Measurements from ENCODE around the gene HLA-DRA.

DNA sequence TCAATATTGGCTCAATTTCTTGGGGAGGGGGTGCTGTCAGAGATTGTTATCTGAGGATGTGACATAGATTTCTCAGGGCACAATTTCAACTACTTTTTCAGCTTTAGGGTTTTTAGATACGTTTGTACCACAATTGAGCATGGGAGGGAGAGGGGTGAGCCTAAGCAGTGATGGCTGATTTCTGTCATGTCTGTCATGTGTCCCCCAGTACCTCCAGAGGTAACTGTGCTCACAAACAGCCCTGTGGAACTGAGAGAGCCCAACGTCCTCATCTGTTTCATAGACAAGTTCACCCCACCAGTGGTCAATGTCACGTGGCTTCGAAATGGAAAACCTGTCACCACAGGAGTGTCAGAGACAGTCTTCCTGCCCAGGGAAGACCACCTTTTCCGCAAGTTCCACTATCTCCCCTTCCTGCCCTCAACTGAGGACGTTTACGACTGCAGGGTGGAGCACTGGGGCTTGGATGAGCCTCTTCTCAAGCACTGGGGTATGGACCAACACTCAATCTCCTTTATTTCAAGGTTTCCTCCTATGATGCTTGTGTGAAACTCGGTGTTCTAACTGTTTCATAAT is 3.4 kb downstream of the HLA-DRA start:
- TF ChIP-seq, protein P1, sequence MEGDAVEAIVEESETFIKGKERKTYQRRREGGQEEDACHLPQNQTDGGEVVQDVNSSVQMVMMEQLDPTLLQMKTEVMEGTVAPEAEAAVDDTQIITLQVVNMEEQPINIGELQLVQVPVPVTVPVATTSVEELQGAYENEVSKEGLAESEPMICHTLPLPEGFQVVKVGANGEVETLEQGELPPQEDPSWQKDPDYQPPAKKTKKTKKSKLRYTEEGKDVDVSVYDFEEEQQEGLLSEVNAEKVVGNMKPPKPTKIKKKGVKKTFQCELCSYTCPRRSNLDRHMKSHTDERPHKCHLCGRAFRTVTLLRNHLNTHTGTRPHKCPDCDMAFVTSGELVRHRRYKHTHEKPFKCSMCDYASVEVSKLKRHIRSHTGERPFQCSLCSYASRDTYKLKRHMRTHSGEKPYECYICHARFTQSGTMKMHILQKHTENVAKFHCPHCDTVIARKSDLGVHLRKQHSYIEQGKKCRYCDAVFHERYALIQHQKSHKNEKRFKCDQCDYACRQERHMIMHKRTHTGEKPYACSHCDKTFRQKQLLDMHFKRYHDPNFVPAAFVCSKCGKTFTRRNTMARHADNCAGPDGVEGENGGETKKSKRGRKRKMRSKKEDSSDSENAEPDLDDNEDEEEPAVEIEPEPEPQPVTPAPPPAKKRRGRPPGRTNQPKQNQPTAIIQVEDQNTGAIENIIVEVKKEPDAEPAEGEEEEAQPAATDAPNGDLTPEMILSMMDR (conservative IDR thresholded peaks at IDR 0.05; ENCODE audit: low read depth in 2 of 2) = no peak
- TF ChIP-seq EZH2 (IDR thresholded peaks at IDR 0.05; ENCODE audit: low read depth, unreplicated experiment) (no peak), POLR2AphosphoS5 (IDR thresholded peaks at IDR 0.05; ENCODE audit: low read depth) (no peak)

Data from GM23338 (cell line).